OCI-LY7 (cell line): ENCODE results near the gene COQ4. TPM values are rescaled to one million over a fixed set of nuclear protein-coding genes. Genes with fewer than 3 reads are reported as not detected.

ENCODE experiments used
- BruUV-seq: library from RNA; stranded (reverse); fragments of 400-500 nt; replicated peaks from 2 replicates; lab custom pipeline; 2021; lab: Mats Ljungman, UMichigan
- CTCF ChIA-PET: fragments of 300-600 bp; sonication (Branson Sonifier 250); formaldehyde crosslinking; loops from one replicate; lab custom pipeline; 2022; ENCODE audit warnings: antibody characterized with exemption; ENCODE audit not compliant: unreplicated experiment; lab: Charles Lee
- POLR2A ChIA-PET: fragments of 300-600 bp; sonication (Branson Sonifier 250); formaldehyde crosslinking; loops from one replicate; lab custom pipeline; 2022; ENCODE audit warnings: antibody characterized with exemption; lab: Charles Lee
- DNase-seq: peaks from one replicate; pipeline ENCODE4 v3.0.0-alpha.2; 2015; ENCODE audit warnings: low spot score
- H2AFZ ChIP-seq: fragments of 200-600 bp; sonication (generic), shearing (Covaris generic); 2 replicates; pipeline ENCODE4 v1.6.1; 2014; ENCODE audit warnings: mild to moderate bottlenecking, antibody characterized with exemption, low read length, moderate library complexity
- H3K27ac ChIP-seq: fragments of 200-600 bp; sonication (generic); 2 replicates; pipeline ENCODE4 v1.5.1; 2014; ENCODE audit warnings: mixed run types, low read depth, mild to moderate bottlenecking, moderate library complexity, low read length, inconsistent platforms; ENCODE audit not compliant: poor library complexity, severe bottlenecking
- H3K36me3 ChIP-seq: fragments of 200-600 bp; sonication (generic); 2 replicates; pipeline ENCODE4 v1.6.1; 2014; ENCODE audit warnings: mild to moderate bottlenecking, antibody characterized with exemption, low read length, moderate library complexity, mixed read lengths; ENCODE audit not compliant: insufficient read depth
- H3K4me1 ChIP-seq: fragments of 200-600 bp; sonication (generic); 2 replicates; pipeline ENCODE4 v1.5.1; 2014; ENCODE audit warnings: mild to moderate bottlenecking, low read length; ENCODE audit not compliant: insufficient read depth, poor library complexity, severe bottlenecking
- H3K4me2 ChIP-seq: fragments of 200-600 bp; sonication (generic); 2 replicates; pipeline ENCODE4 v1.6.1; 2014; ENCODE audit warnings: mild to moderate bottlenecking, low read length
- H3K4me3 ChIP-seq: fragments of 200-600 bp; sonication (generic); 2 replicates; pipeline ENCODE4 v1.5.1; 2014; ENCODE audit warnings: mild to moderate bottlenecking, low read depth, low read length; ENCODE audit not compliant: poor library complexity, severe bottlenecking
- H3K79me2 ChIP-seq: fragments of 200-600 bp; sonication (generic); 2 replicates; pipeline ENCODE4 v1.6.1; 2016; ENCODE audit warnings: low read depth, mild to moderate bottlenecking, low read length, moderate library complexity, mixed read lengths; ENCODE audit not compliant: insufficient read depth
- H3K9me2 ChIP-seq: fragments of 200-600 bp; sonication (generic); 2 replicates; pipeline ENCODE4 v1.6.1; 2016; ENCODE audit warnings: mild to moderate bottlenecking, low read length, mixed read lengths; ENCODE audit not compliant: insufficient read depth
- H3K9me3 ChIP-seq: fragments of 200-600 bp; sonication (generic); 2 replicates; pipeline ENCODE4 v1.6.1; 2014; ENCODE audit warnings: mild to moderate bottlenecking, mixed run types, low read length, mixed read lengths
- H4K20me1 ChIP-seq: fragments of 200-600 bp; sonication (generic); 2 replicates; pipeline ENCODE4 v1.6.1; 2014; ENCODE audit warnings: mild to moderate bottlenecking, antibody characterized with exemption, low read length, moderate library complexity, mixed read lengths; ENCODE audit not compliant: insufficient read depth
- CTCF ChIP-seq: fragments of 200-600 bp; sonication (generic); conservative IDR thresholded peaks from 2 replicates; pipeline ENCODE4 v1.5.1; 2014; ENCODE audit warnings: mild to moderate bottlenecking, antibody characterized with exemption, low read length, moderate library complexity, mixed read lengths
- EZH2phosphoT487 ChIP-seq: fragments of 200-600 bp; sonication (generic); IDR thresholded peaks from 2 replicates; pipeline ENCODE4 v1.6.1; 2018; ENCODE audit warnings: low read depth, borderline replicate concordance, mild to moderate bottlenecking, mixed run types, antibody characterized with exemption, low read length, moderate library complexity, mixed read lengths
- intact Hi-C: fragments of 100-400 bp; cut with micrococcal nuclease; formaldehyde crosslinking; loops from one replicate; pipeline ENCODE4 v1.10.0; 2022; ENCODE audit not compliant: unreplicated experiment
- total RNA-seq, 2 experiments: library from RNA; depleted of rRNA in 1 of 2; stranded (reverse); fragments of >200 nt in 1 of 2; shearing (Covaris generic) in 1 of 2; gene quantifications; 2 replicates each; pipeline ENCODE4 v1.2.3, GENCODE V29; 2014 to 2022

COQ4 gene
- total RNA-seq, 2 experiments from 2014 or later = 53.4 to 55.8 TPM

- intact Hi-C loops = no loop called here
- Histone ChIP-seq H3K79me2 (no peaks in the 10 kb centered on the region), H3K27ac (no peak overlapping the region), H3K4me2 (no peak overlapping the region), H4K20me1 (no peaks in the 10 kb centered on the region), H3K36me3 (peaks cover 59% of the 10 kb centered on the region), H2AFZ (no peak overlapping the region), H3K4me1 (no peaks in the 10 kb centered on the region), H3K9me2 (no peaks in the 10 kb centered on the region), H3K9me3 (no peaks in the 10 kb centered on the region), H3K4me3 (no peak overlapping the region)
- DNase-seq = no peak
- TF ChIP-seq EZH2phosphoT487 = no peak
- TF ChIP-seq CTCF = no peak
- no TSS peak for BruUV-seq
- CTCF ChIA-PET = no interaction called here
- POLR2A ChIA-PET = no interaction called here
Measured at GRCh38 chr9:128314697-128315096, 7.9 kb upstream of the COQ4 start.

GRCh38 chr9:128316421-128316820, 6.2 kb upstream of the COQ4 start:
- POLR2A ChIA-PET = no interaction called here
- H3K36me3 ChIP-seq = peaks cover 52% of the 10 kb centered on the region
- no TSS peak for BruUV-seq

More at GRCh38 chr9:128316421-128316820, 6.2 kb upstream of the COQ4 start:
- no peak for TF ChIP-seq CTCF
- no peak for TF ChIP-seq EZH2phosphoT487
- H3K4me3 ChIP-seq = no peak overlapping the region
- no peak overlapping the region for H3K4me2 ChIP-seq
- H3K9me2 ChIP-seq = no peaks in the 10 kb centered on the region
- peaks cover 4% of the 10 kb centered on the region for H3K4me1 ChIP-seq
- H3K79me2 ChIP-seq = peaks cover 5% of the 10 kb centered on the region; the same call in 1 of the 2 replicates
- H3K27ac ChIP-seq = no peak overlapping the region
- DNase-seq = no peak
- CTCF ChIA-PET = no interaction called here
- no peaks in the 10 kb centered on the region for H4K20me1 ChIP-seq
- no peak overlapping the region for H2AFZ ChIP-seq
- no peaks in the 10 kb centered on the region for H3K9me3 ChIP-seq
- intact Hi-C loops = no loop called here
